ENCODE measurements around the gene FTCD. TPM values are rescaled to one million over a fixed set of nuclear protein-coding genes. Genes with fewer than 3 reads are reported as not detected.
A peak's percentile ranks its signal among the peaks of the same experiment; 100 is the strongest.
"Not testable (repeated sequence)": the region's sequence is repeated elsewhere in the genome, so short reads cannot be mapped to it uniquely, and the experiment has no call there.

FTCD gene
- total RNA-seq, 1 donor from 2014 or later, result 0.69 TPM

GRCh38 chr21:46171585-46171984 is 16.2 kb upstream of the FTCD start:
- Mint-ChIP-seq H3K9me3 (peaks cover 15% of the 10 kb centered on the region), H3K27ac (no peak overlapping the region), H3K4me3 (no peak overlapping the region), H3K27me3 (peaks cover 3% of the 10 kb centered on the region), H3K36me3 (ENCODE audit: low read depth) (peaks cover 7% of the 10 kb centered on the region), H3K4me1 (peaks cover 14% of the 10 kb centered on the region)
- ChIA-PET POLR2A (no interaction called here), CTCF (no interaction called here)
- intact Hi-C loops (cut with micrococcal nuclease), result no loop called here
- TF ChIP-seq CTCF (IDR thresholded peaks at IDR 0.05), result no peak
- no peak for DNase-seq
- no peak for ATAC-seq (ENCODE audit: low read depth)

GRCh38 chr21:46170436-46171193 is 15.2 kb upstream of the FTCD start:
- CTCF ChIA-PET; POLR2A ChIA-PET; H3K27ac Mint-ChIP-seq; DNase-seq; ATAC-seq (ENCODE audit: low read depth); intact Hi-C loops (cut with micrococcal nuclease); H3K4me3 Mint-ChIP-seq; H3K36me3 Mint-ChIP-seq (ENCODE audit: low read depth); H3K27me3 Mint-ChIP-seq; H3K9me3 Mint-ChIP-seq: not testable (repeated sequence)
- H3K4me1 Mint-ChIP-seq, result peaks cover 14% of the 10 kb centered on the region

- no peak overlapping the region for H3K27ac Mint-ChIP-seq
- no peak overlapping the region for H3K4me3 Mint-ChIP-seq
- H3K36me3 Mint-ChIP-seq (ENCODE audit: low read depth), result peaks cover 4% of the 10 kb centered on the region
- ChIA-PET POLR2A (no interaction called here), CTCF (no interaction called here)
- H3K4me1 Mint-ChIP-seq, result peaks cover 14% of the 10 kb centered on the region
- intact Hi-C loops (cut with micrococcal nuclease), result no loop called here
- H3K9me3 Mint-ChIP-seq, result no peaks in the 10 kb centered on the region
- DNase-seq (peak; percentile 6), ATAC-seq (ENCODE audit: low read depth) (no peak)
- H3K27me3 Mint-ChIP-seq, result no peaks in the 10 kb centered on the region
- no peak for TF ChIP-seq CTCF (IDR thresholded peaks at IDR 0.05)
Measured at GRCh38 chr21:46168659-46169386, 13.4 kb upstream of the FTCD start.

GRCh38 chr21:46168238-46168637 is 12.9 kb upstream of the FTCD start:
- ChIA-PET CTCF (no interaction called here), POLR2A (no interaction called here)
- peaks cover 4% of the 10 kb centered on the region for H3K36me3 Mint-ChIP-seq (ENCODE audit: low read depth)
- TF ChIP-seq CTCF (IDR thresholded peaks at IDR 0.05), result no peak
- ATAC-seq (ENCODE audit: low read depth) (no peak), DNase-seq (peak; percentile 4)
- H3K4me1 Mint-ChIP-seq, result peaks cover 14% of the 10 kb centered on the region
- H3K27ac Mint-ChIP-seq, result no peak overlapping the region
- no peaks in the 10 kb centered on the region for H3K9me3 Mint-ChIP-seq
- no peak overlapping the region for H3K4me3 Mint-ChIP-seq
- intact Hi-C loops (cut with micrococcal nuclease), result no loop called here
- no peaks in the 10 kb centered on the region for H3K27me3 Mint-ChIP-seq

- Mint-ChIP-seq H3K36me3 (ENCODE audit: low read depth) (peaks cover 7% of the 10 kb centered on the region), H3K27me3 (no peaks in the 10 kb centered on the region), H3K9me3 (no peaks in the 10 kb centered on the region), H3K4me3 (no peak overlapping the region), H3K27ac (no peak overlapping the region), H3K4me1 (peaks cover 1% of the 10 kb centered on the region)
- ATAC-seq (ENCODE audit: low read depth) (no peak), DNase-seq (no peak)
- ChIA-PET POLR2A (no interaction called here), CTCF (no interaction called here)
- intact Hi-C loops (cut with micrococcal nuclease), result no loop called here
- TF ChIP-seq CTCF (IDR thresholded peaks at IDR 0.05), result no peak
Measured at GRCh38 chr21:46165098-46165497, 9.7 kb upstream of the FTCD start.

Data from activated B cell treated with CpG ODN at 0.5 μM for 24 hours (primary cell).